ENCODE data around the gene NRIP1. TPM values are rescaled to one million over a fixed set of nuclear protein-coding genes. Genes with fewer than 3 reads are reported as not detected.
"Not testable (repeated sequence)": the region's sequence is repeated elsewhere in the genome, so short reads cannot be mapped to it uniquely, and the experiment has no call there.

The NRIP1 gene
- total RNA-seq, 1 donor from 2014 or later: 30.9 TPM

- H3K27me3 ChIP-seq: no peaks in the 10 kb centered on the region
- H3K4me3 ChIP-seq: no peak overlapping the region
- intact Hi-C loops (cut with DNase I): loop anchor here (5.0 kb wide), 1 partner anchor 1839 kb away; no protein-coding TSS in a partner anchor
- no peaks in the 10 kb centered on the region for H3K36me3 ChIP-seq
- no peak for DNase-seq (ENCODE audit: extremely low spot score in 2 of 2)
- no peak overlapping the region for H3K27ac ChIP-seq
- no peak for TF ChIP-seq POLR2AphosphoS5 (IDR thresholded peaks at IDR 0.05; ENCODE audit: insufficient read depth in 1 of 2, low read depth in 1 of 2)
- TF ChIP-seq POLR2A (IDR thresholded peaks at IDR 0.05): no peak
- no peak for TF ChIP-seq CTCF (IDR thresholded peaks at IDR 0.05)
- H3K9me3 ChIP-seq: no peaks in the 10 kb centered on the region
- no peaks in the 10 kb centered on the region for H3K4me1 ChIP-seq
Observed at GRCh38 chr21:14943616-14944015, 121.2 kb downstream of the NRIP1 start.

GRCh38 chr21:14942801-14943490 is 121.9 kb downstream of the NRIP1 start:
- DNase-seq (ENCODE audit: extremely low spot score in 2 of 2): no peak
- no peaks in the 10 kb centered on the region for H3K9me3 ChIP-seq
- no peaks in the 10 kb centered on the region for H3K27me3 ChIP-seq
- H3K36me3 ChIP-seq: no peaks in the 10 kb centered on the region
- no peaks in the 10 kb centered on the region for H3K4me1 ChIP-seq
- no peak overlapping the region for H3K27ac ChIP-seq
- intact Hi-C loops (cut with DNase I): loop anchor here (5.0 kb wide), 1 partner anchor 1839 kb away; no protein-coding TSS in a partner anchor
- TF ChIP-seq POLR2A (IDR thresholded peaks at IDR 0.05) (no peak), CTCF (IDR thresholded peaks at IDR 0.05) (no peak), POLR2AphosphoS5 (IDR thresholded peaks at IDR 0.05; ENCODE audit: insufficient read depth in 1 of 2, low read depth in 1 of 2) (no peak)
- H3K4me3 ChIP-seq: no peak overlapping the region

- H3K4me3 ChIP-seq; H3K9me3 ChIP-seq; H3K27ac ChIP-seq; H3K4me1 ChIP-seq; H3K36me3 ChIP-seq; intact Hi-C loops (cut with DNase I); DNase-seq (ENCODE audit: extremely low spot score in 2 of 2); H3K27me3 ChIP-seq: not testable (repeated sequence)
Observed at GRCh38 chr21:14927324-14927723, 137.5 kb downstream of the NRIP1 start.

- Histone ChIP-seq H3K4me3 (no peak overlapping the region), H3K36me3 (no peaks in the 10 kb centered on the region), H3K27ac (no peak overlapping the region), H3K4me1 (no peaks in the 10 kb centered on the region), H3K27me3 (no peaks in the 10 kb centered on the region), H3K9me3 (no peaks in the 10 kb centered on the region)
- no peak for DNase-seq (ENCODE audit: extremely low spot score in 2 of 2)
- intact Hi-C loops (cut with DNase I): no loop called here
- no peak for TF ChIP-seq POLR2AphosphoS5 (IDR thresholded peaks at IDR 0.05; ENCODE audit: insufficient read depth in 1 of 2, low read depth in 1 of 2)
- TF ChIP-seq POLR2A (IDR thresholded peaks at IDR 0.05): no peak
- no peak for TF ChIP-seq CTCF (IDR thresholded peaks at IDR 0.05)
Observed at GRCh38 chr21:14926186-14926585, 138.6 kb downstream of the NRIP1 start.

- H3K27ac ChIP-seq: no peak overlapping the region
- intact Hi-C loops (cut with DNase I): no loop called here
- no peak for TF ChIP-seq CTCF (IDR thresholded peaks at IDR 0.05)
- no peak for TF ChIP-seq POLR2AphosphoS5 (IDR thresholded peaks at IDR 0.05; ENCODE audit: insufficient read depth in 1 of 2, low read depth in 1 of 2)
- no peak for TF ChIP-seq POLR2A (IDR thresholded peaks at IDR 0.05)
Observed at GRCh38 chr21:14923468-14923867, 141.3 kb downstream of the NRIP1 start.

More at GRCh38 chr21:14923468-14923867, 141.3 kb downstream of the NRIP1 start:
- DNase-seq (ENCODE audit: extremely low spot score in 2 of 2): no peak
- Histone ChIP-seq H3K36me3 (no peaks in the 10 kb centered on the region), H3K4me3 (no peak overlapping the region), H3K9me3 (no peaks in the 10 kb centered on the region), H3K27me3 (no peaks in the 10 kb centered on the region), H3K4me1 (no peaks in the 10 kb centered on the region)

All from vagina (tissue), 2 donors.